Stimulated activated CD4-positive, alpha-beta T cell treated with anti-CD3 and anti-CD28 coated beads, Interleukin-1b, Interleukin-23, amount 100 ng/mL, for 1 hour (primary cell): ENCODE measurements around the gene DCPS.
A peak's percentile ranks its signal among the peaks of the same experiment; 100 is the strongest.
"Not testable (repeated sequence)": the region's sequence is repeated elsewhere in the genome, so short reads cannot be mapped to it uniquely, and the experiment has no call there.

Experiments
- DNase-seq, 2 donors: peaks; one replicate each; pipeline ENCODE4 v3.0.0-alpha.2; 2020; ENCODE audit warnings: low read depth in 2 of 2

Gene DCPS, protein sequence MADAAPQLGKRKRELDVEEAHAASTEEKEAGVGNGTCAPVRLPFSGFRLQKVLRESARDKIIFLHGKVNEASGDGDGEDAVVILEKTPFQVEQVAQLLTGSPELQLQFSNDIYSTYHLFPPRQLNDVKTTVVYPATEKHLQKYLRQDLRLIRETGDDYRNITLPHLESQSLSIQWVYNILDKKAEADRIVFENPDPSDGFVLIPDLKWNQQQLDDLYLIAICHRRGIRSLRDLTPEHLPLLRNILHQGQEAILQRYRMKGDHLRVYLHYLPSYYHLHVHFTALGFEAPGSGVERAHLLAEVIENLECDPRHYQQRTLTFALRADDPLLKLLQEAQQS

DNA sequence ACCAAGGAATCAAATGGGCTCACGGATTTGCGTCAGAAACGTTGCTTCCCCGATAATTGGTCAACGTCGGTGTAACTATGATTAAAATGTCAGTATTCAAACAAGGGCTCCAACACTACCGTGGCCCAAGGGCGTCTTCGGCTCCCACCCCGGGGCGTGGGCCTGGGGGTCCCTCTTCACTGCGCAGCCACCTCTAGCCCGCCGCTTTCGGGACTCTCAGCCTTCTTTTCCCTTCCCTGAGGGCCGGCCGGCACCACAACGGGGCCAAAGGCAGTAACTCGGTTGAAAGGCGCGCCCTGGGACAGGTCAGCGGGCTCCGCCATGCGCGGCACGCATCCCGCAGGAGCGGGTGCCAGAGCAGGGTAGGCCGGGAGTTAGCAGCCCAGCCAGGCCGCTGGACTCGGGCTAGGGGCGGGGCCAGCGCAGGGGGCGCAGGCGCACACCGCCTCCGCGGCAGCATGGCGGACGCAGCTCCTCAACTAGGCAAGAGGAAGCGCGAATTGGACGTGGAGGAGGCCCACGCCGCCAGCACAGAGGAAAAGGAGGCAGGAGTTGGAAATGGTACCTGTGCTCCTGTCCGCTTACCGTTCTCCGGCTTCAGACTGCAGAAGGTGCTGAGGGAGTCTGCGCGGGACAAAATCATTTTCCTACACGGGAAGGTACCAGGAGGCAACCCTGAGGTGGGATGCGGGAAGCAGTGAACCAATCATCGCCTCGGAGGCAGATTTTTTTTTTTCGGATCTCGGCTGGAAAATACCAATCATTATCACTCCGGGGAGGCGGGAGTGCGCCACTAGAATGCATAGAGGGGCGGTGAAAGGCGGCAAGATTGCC lies at the start of gene DCPS:
Gene DCPS, plus strand, starts transcription at position 438 of the 834 bp plus-strand sequence. Its CDS starts 21 bp downstream, at position 459.
- DNase-seq, result peak; percentile 62 to 71

DNA sequence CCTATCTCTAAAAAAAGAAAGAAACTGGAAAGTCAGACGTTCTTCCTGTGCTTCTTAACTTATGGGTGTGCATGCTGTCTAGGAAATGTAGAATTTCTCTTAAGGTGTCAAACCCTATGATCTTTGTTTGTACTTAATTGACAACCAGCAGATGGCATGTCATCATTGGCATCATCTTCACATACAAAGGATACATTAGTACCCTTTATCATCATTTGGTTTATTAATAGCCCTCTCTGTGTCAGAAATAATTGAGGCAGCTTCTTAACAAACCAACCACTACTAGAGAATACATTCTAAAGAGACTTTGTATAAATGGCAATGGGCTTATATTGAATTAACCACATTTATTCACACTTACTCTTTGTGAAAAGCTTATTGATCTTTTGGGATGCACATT lies 49.0 kb upstream of the DCPS start:
- no peak for DNase-seq

DNA sequence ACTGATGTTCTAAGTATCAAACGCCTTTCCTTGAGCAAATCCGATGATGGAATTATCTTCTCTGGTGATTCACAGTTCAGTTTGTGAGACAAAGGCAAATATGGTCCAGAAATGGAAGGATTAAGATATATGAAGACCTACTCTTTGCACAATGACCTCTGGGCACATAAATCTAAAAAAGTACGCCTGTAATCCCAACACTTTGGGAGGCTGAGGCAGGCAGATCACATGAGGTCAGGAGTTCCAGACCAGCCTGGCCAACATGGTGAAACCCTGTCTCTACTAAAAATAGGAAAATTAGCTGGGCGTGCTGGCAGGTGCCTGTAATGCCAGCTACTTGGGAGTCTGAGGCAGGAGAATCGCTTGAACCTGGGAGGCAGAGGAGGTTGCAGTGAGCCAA lies 48.4 kb upstream of the DCPS start:
- DNase-seq, result not testable (repeated sequence)

DNA sequence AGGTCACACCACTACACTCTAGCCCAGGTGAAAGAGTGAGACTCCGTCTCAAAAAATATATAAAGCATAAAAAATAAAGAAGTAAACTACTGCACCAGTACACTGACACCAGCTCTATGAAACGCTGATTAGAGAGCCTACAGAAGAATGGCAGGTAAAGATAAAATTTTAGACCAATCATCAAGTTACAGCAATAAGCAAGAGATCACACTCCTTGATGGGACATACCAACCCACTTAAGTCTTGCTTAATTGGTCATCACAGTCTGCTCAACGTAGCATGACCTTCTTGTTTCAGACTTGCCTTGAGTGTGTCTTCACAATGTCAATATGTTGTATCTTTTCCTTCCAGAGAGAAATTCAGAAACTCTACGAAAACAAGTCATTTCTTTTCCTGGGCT lies 47.6 kb upstream of the DCPS start:
- no peak for DNase-seq

DNA sequence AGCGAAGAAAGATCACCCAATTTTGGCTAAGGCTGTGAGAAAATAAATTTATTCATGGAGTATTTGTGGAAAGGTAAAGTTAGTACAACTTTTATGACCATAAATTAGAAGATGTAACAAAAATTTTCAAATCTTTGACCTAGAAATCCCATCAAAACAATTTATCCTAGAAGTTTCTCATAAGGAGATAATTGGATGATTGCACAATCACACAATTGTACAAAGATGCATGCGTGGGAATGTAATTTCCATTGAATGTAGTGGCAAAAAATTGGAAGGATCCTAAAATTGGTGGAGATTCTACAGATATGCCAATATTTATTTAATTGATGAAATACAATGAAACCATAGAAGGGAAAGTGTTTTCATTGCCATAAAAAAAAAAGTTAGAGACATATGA lies 46.7 kb upstream of the DCPS start:
- DNase-seq, result no peak

DNA sequence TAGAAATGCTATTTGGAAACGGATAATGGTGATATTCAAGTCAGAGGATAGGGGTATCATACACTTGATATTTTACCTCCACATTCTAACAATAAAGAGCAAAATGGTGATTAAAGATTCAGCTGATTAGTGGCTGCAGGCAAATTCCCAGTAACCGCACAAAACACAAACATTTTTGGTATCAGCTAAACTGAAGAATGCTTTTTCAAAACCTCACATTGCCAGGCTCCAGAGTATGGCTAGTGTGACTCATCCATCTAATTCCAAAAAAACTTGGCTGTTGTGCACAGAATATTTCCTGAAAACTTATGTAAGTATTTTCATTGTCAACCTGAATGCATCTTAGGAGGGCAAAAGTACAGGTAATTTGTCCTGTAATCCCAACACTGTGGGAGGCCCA lies 46.1 kb upstream of the DCPS start:
- DNase-seq, result no peak

DNA sequence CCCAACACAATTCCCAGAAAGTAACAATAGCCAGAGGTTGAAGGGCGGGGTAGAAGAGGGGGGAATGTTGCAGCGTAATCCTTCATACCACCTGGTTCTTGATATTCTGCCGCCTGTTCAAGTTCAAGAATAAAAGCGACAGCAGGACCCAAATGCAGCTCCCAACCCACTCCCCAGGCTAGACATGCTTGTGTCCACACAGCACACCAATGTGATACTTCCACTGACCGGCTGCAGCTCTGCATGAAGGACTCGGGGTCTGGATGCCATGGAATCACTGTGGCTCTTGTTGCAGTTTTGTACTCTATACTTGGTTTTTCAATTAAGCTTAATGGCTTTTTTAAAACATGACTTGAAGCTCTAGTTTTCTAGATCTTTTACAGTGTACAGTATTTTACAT lies 41.6 kb upstream of the DCPS start:
- DNase-seq, result no peak

DNA sequence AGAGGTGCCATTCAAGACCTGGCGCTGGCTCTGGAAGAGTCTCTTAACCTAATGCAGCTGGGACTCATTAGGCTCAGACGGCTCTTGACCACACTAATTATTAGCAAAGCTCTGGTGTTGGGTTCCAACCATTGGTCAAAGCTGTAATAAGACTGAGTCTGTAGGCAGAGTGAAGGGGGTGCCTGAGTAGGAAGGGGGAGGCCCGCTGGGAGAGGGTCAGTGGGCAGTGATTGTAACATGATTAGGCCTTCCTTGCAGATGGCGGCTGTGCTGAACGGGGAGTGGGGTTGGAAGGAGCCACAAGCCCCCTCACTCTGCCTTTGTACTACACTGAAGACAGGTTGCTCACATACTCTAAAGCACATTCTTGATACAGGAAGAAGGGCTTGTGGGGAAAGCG lies 40.4 kb upstream of the DCPS start:
- DNase-seq, result no peak

- no peak for DNase-seq
Observed at GRCh38 chr11:126265811-126266210, 38.0 kb upstream of the DCPS start.

DNA sequence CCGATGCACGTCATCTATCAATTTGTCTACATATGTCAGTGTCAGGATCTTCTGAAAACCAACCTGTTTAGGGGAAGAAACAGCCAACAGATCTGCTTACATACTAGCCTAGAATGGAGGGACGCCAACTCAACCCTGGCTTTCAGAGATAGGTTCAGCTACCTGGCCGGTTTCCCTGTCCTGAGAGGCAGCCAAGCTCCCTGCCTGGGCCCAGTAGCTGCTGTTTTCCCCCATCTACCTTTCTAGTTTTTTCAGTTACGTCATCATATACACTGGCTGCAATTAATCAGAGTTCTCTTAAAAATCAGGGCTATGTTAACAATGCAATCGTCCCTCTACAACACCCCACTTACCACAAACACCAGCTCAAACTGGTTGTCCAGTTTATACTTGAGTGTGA lies 36.2 kb upstream of the DCPS start:
- no peak for DNase-seq

DNA sequence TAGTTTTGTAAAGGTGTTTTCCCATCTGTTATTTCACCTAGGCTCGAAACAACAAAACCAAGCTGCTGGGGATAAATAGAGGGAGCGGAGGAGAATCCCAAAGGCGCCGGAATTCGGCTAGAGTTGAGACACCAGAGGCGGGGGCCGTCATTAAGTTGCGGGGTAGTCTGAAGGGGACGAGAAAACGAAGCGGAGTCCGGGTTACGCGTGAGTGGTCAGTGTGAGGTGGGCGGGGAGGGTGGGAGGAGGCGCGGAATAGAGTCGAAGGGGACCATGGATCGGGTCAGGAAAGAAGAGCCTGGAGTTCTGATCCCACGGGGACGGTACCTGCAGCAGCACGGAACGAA lies 35.5 kb upstream of the DCPS start:
- no peak for DNase-seq

GRCh38 chr11:126268708-126269579 lies 34.9 kb upstream of the DCPS start, which contains the start of the genes FOXRED1 and SRPRA:
Gene FOXRED1, plus strand, starts transcription at chr11:126269154. Its CDS starts 53 bp downstream, at chr11:126269207.
Gene SRPRA, minus strand, starts transcription at chr11:126268895. Its CDS starts 91 bp downstream, at chr11:126268804.
- DNase-seq, result peak; percentile 98

- DNase-seq, result no peak
Observed at GRCh38 chr11:126277322-126277721, 26.5 kb upstream of the DCPS start.

DNA sequence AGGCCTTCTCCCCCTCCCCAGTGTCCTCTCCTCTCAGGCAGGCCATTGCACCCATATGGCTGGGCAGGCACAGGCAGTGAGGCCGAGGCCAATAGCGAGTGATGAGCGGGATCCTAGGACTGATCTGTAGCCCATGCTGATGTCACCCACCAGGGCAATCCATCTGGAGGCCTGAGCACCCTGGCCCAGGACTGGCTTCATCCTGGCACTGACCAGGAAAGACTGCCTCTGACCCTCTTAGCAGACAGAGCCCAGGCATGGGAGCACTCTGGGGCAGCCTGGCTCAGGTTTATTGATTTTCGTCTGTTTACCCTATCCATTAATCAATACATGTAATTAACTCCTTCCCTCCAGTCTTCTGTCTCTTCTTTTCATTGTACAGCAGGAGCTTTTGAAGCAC lies 26.1 kb upstream of the DCPS start:
- DNase-seq, result no peak

- no peak for DNase-seq
Observed at GRCh38 chr11:126279191-126279590, 24.7 kb upstream of the DCPS start.

DNA sequence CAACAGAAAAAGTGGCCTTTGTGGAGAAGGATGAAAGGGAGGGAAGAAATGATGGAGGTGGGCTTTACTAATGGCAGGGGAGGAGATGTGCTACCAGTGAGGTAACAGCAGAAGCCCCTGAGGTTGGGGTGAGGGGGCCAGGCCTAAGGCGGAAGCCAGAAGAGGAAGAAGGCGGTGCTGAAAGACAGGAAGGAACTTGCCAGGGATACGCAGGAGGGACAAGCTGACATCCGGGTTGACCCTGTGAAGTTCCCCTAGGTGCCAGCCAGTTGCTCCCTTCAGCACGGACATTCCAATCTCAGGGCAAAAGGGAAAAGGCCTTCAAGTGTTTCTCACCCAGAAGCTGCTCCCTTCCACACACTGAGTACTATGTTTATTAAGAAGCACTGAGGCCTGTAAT lies 23.3 kb upstream of the DCPS start:
- DNase-seq, result no peak

DNA sequence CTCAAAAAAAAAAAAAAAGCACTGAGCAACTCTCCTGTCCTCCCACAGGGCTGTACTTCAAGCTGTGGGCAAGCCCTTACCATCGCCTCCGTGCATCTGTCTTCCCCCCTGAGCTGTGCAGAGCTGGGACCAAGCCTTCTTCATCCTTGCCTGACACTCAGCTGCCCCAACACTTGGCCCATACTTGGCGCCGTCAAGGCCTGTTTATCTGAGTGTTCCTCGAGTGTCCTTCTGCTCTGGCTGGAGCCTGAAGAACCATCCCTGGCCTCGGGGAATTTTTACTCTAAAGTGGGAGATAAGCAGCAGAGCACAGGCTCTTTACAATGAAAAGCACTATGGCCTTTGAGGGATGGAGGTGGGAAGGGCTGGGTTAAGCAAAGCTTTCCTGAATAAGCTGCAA lies 22.6 kb upstream of the DCPS start:
- no peak for DNase-seq

- DNase-seq, result no peak
Observed at GRCh38 chr11:126281666-126282175, 22.1 kb upstream of the DCPS start.

DNA sequence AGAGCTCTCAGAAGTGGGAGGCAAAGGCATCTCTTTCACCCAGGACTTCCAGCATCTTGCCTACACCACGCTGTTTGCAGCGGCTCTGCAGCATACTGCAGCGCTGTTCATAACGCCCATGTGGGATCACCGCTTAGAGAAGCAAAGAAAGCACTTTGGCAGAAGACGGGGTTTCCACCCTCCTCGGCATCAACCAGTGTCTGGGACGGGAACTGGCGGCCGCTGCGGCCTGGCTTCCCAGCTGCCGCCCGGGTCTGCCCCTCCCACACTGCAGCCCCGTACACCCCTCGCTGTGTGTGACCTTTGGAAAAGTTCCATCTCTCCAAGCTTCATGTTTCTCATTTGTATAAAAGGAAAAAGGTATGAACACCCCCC lies 21.5 kb upstream of the DCPS start:
- DNase-seq, result no peak

- DNase-seq, result no peak
Observed at GRCh38 chr11:126282736-126283591, 20.9 kb upstream of the DCPS start, which contains the start of gene TIRAP. Gene TIRAP, plus strand, starts transcription at chr11:126283093. Its CDS starts 7,802 bp downstream, at chr11:126290895.

GRCh38 chr11:126284829-126285228 lies 19.0 kb upstream of the DCPS start:
- DNase-seq, result peak; percentile 53 to 77
